ENCODE results near the gene FXYD6.
"Not testable (repeated sequence)": the region's sequence is repeated elsewhere in the genome, so short reads cannot be mapped to it uniquely, and the experiment has no call there.

FXYD6 gene

DNA sequence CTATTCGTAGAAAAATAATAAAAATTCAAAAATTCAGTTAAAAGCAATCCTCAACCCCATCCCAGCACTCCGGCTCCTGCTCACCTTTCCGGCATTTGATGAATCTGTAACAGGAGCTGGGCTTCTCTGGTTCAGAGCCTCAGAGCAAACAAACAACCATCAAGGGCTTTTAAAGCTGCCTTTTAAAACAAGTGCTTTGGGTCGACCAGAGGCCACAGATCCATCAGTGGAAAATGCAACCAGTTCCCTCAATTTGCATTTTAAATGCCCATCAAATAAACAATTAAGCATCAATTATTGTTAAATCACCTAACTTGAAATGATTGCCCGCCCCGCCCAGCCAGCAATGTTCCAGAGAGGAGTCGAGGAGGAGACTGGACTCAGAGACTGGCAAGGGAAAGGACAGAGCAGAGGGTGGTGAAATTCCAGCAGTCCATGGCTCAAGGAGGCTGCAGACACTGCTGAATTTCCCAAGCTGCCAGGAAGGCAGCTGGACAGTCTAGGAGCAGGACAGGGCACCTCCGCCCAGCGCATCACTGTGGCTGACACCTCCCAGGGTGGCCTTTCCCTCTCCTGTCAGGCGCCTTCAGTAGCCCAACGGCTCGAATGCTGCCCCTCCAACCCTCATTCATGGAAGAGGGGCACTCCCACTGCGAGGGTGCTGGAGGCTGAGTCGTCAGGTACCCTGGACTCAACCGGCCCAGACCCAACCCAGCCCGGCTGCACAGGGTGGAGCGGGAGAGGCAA lies 7.5 kb downstream of the FXYD6 start:
- no peak for DNase-seq (ENCODE audit: low read depth)

- no peak for DNase-seq (ENCODE audit: low read depth)
These were observed 8.4 kb downstream of the FXYD6 start for GRCh38 chr11:117868088-117868487.

DNA sequence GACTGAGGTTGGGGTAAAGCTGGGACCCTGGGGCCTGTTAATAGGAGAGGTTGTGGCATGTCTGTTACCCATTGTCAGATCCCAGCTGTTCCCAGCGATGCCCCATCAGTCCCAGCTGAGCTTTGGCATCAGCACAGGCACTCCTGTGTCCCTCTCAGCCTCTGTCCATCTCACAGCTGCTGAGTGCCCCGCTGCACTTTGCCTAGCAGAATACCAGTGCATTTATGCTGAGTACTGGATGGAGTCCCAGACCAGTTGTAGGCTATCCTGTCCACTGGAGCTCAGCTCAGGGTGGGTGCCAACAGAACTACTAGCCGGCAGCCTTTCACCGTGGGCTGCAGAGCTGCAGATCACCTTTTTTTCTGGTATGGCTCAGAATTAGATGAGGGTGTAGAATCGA lies 9.9 kb downstream of the FXYD6 start:
- DNase-seq (ENCODE audit: low read depth) = no peak

DNA sequence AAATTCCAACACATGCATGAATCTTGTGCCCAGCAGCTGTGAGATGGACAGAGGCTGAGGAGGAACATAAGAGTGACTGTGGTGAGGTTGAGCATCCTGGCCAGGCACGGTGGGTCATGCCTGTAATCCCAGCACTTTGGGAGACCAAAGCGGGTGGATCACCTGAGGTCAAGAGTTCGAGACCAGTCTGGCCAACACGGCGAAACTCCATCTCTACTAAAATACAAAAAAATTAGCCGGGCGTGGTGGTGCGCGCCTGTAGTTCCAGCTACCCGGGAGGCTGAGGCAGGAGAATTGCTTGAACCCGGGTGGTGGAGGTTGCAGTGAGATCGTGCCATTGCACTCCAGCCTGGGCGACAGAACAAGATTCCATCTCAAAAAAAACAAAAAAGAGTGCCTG lies 10.9 kb downstream of the FXYD6 start:
- not testable (repeated sequence) for DNase-seq (ENCODE audit: low read depth)

GRCh38 chr11:117863383-117863782 lies 13.1 kb downstream of the FXYD6 start:
- no peak for DNase-seq (ENCODE audit: low read depth)

DNA sequence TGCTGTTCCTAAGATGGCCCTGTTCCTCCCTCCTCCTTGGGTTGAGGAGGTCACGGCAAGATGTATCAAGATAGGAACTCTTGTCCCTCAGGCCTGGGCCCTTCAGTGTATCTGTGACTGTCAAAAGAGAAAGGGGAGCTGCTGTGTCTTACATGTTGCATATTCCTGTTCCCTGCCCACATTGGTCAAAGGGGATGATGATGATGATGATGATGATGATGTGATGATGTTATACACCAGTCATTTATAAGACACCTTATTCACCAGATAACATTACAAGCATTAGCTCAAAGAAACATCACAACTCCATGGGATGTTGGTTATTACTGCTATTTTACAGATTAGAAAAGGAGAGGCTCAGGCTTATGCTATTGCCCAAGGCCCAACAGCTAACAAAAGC lies 13.7 kb downstream of the FXYD6 start:
- no peak for DNase-seq (ENCODE audit: low read depth)

DNA sequence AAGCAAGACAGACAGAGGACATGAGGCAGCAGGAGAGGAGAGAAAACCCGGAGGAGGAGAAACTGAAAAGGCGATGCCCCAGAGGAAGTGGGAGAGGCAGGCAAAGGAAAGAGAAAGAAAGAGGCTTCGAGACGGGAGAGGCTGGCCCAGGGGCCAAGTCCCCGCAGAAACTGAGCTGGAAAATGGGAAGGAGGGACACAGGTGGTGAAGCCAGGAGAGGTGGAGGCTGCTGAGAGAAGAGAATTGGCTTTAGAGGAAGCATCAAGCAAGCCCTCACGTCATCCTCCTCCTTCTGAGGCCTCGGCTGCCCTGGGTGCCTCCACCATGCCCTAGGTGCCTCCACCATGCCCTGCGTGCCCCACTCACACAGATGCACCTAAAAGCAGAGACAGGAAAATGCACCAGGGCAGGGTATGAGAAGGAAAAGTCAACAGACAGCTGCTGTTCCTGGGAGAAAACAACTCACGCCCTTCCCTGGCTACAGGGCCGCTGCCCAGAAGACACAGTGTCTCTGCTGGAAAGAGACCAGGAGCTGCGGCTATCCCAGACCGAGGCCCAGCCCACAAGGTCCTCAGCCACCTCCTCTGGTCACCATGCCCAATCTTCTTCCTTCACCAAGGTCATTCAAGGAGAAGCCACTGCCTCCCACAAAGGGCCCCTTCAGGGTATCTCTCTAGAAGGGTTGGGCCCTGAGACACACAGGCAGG lies 14.3 kb downstream of the FXYD6 start:
- DNase-seq (ENCODE audit: low read depth) = no peak

GRCh38 chr11:117861151-117862018 lies 15.1 kb downstream of the FXYD6 start:
- DNase-seq (ENCODE audit: low read depth) = no peak

DNA sequence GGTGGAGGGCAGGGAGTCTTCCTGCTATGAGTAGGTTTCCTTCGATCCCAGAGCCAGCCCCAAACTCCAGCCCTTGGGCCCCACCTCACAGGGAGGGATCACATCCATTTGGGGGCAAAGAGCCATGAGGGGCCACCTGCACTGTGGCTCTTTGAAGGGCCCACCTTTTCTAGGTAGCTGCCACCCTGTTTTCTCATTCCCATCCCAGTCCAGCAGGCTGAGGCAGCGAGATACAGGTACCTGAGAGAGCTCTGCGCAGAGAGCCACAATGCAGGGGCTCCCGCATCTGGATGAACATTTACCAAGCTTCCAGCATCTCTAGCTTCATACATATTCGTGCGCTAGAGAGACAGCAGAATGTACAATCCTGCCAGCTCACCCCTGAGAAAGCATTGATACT lies 16.3 kb downstream of the FXYD6 start:
- no peak for DNase-seq (ENCODE audit: low read depth)

GRCh38 chr11:117859488-117860112 lies 16.9 kb downstream of the FXYD6 start:
- DNase-seq (ENCODE audit: low read depth) = no peak

- no peak for DNase-seq (ENCODE audit: low read depth)
These were observed 17.4 kb downstream of the FXYD6 start for GRCh38 chr11:117859061-117859460.

- no peak for DNase-seq (ENCODE audit: low read depth)
These were observed 18.6 kb downstream of the FXYD6 start for GRCh38 chr11:117857734-117858414.

- DNase-seq (ENCODE audit: low read depth) = no peak
These were observed 20.4 kb downstream of the FXYD6 start for GRCh38 chr11:117855912-117856651.

DNA sequence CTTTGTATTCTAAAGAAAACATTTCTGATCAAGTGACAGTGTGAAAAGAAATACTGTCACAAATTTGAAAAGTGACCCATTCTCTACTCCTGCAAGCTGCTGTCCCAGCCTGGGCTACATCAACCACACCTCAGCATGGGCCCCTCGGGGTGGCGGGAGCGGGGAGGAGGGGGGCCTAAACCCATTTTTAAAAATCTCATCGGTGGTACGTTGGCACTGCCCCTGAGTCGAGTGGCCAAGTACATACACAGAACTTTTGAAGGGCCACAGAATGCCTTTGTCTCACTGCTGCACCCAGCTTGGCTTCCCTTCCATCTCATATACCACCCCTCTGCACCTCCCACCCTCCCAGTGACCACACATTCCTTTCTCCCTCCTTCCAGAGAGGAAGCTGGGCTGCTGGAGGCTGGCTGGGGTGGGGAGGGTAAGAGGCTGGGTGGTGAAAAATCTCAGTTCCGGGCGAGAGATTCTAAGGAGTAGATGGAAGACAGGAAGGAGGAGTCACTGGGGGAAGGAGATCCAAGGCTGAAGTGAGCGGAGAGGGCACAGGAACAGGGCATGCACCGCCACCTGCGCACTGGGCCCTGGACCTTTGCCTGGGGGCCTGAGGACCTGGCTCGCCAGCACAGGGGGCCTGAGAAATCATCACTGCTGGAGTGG lies 21.1 kb downstream of the FXYD6 start:
- no peak for DNase-seq (ENCODE audit: low read depth)

GRCh38 chr11:117852309-117852708 lies 24.1 kb downstream of the FXYD6 start:
- DNase-seq (ENCODE audit: low read depth) = no peak

DNA sequence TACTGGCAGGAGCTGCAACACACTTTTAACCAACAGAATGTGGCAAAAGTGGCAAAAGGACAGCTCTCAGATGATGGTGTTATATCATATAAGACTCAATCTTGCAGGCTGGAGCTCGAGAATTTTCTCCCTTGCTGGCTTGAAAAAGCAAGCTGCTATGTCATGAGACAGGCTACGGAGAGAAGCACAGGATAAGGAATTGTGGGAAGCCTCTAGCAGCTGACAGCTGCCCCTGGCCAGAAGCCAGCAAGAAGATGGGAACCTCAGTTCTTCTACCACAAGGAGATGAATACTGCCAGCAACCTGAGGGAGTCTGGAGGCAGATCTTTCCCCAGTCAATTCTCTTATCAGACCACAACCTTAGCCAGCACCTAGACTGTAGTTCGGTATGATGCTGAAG lies 24.6 kb downstream of the FXYD6 start:
- DNase-seq (ENCODE audit: low read depth) = no peak

- DNase-seq (ENCODE audit: low read depth) = no peak
These were observed 25.4 kb downstream of the FXYD6 start for GRCh38 chr11:117851106-117851505.

DNA sequence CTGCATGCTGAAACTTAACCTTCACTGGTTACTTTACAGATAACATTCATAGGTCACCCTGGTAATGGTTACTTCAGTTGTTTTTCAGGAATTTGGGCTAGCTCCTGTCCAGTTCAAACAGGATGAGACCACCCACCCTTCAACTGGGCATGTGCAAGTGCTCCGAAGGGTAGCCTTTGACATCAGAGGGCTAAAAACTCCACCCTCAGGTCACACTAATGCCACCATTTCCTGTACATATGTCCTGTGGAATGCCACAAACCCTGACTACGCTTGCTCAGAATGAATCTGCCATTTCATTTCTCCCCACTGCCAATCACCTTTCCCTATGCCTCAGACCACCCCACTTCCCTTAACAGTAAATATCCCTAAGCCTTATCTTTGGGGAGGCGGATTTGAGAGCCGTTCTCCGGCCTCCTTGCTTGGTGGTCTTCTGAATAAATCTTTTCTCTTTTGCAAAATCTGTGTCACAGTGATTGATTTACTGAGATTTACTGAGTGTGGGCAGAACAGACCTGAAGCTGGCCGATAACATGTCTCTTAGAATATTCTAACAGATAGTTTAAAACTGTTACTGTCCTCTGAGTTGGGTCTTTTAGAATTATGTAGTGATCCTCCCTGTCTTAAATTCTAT lies 26.6 kb downstream of the FXYD6 start:
- DNase-seq (ENCODE audit: low read depth) = no peak

DNA sequence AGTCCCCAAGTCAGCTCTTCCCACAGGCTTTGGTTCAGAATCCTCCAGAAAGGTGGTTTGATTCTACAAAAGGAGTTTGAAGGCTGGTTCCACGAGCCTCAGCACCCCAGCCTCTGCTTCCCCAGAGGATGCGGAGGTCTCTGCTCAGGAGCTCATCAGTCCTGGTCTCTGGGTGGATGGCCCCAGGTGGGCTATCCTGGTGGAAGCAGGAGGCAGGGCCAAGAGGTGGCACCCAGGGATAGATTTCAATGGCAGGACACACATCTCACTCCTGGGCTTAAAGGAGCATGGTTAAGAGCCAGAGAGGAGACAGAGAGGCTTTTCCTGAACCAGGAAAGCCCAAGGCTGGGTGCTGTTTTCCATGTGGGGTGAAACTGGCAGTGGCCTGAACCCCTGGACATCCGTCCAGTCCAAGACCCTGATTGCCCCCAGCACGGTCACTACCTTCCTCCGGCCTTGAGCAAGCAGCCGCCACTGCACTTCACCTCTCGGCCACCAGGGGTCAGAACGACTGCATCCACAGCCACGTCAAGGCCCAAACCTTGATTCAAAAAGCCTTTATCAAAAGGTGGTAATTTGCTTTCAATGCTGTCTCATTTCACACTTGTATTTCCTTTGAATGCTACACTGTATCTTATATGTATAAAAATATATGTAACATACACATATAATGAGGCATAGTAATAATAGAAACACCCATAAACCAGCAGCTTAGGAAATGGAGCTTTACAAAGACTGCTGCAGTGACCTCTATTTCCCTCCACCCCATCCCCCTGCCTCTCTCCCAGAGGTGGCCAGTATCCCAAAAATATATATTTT lies 32.6 kb downstream of the FXYD6 start:
- peak; percentile 73 for DNase-seq (ENCODE audit: low read depth)
